ELR (cell line): Measurements from ENCODE around the gene FRAT1.

Experiments
- DNase-seq: peaks from one replicate; pipeline ENCODE4 v3.0.0-alpha.2; 2015; ENCODE audit warnings: low read depth

The FRAT1 gene

GRCh38 chr10:97307866-97308780, 10.9 kb upstream of the FRAT1 start:
- no peak for DNase-seq

- no peak for DNase-seq
These were observed 7.9 kb upstream of the FRAT1 start for GRCh38 chr10:97311111-97311626.

DNA sequence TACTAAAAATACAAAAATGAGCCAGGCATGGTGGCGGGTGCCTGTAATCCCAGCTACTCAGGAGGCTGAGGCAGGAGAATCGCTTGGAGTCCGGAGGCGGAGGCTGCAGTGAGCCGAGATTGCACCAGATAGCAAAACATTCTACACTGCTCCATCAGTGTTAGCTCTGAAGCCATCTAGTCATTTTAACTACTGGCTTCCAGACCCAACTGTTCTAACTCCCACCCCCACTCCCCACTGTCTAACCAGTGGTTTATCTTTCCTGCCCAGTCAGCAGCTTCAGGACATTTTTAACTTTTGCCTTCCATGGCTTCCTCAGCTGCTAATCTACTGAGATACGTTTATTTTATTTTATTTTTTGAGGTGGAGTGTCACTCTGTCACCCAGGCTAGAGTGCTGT, 6.2 kb upstream of the FRAT1 start:
- no peak for DNase-seq

DNA sequence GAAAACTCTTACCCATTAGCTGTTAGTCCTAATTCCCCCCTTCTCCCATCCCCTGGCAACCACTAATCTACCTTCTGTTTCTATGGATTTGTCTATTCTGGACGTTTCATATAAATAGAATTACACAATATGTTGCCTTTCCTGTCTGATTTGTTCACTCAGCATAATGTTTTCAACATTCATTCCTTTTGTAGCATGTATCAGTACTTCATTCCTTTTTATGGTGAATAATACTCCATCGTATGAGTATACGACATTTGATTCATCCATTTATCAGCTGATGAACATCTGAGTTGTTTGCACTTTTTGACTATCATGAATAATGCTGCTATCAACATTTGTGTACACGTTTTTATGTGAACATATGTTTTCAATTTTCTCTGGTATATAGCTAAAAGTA, 4.4 kb upstream of the FRAT1 start:
- no peak for DNase-seq

DNA sequence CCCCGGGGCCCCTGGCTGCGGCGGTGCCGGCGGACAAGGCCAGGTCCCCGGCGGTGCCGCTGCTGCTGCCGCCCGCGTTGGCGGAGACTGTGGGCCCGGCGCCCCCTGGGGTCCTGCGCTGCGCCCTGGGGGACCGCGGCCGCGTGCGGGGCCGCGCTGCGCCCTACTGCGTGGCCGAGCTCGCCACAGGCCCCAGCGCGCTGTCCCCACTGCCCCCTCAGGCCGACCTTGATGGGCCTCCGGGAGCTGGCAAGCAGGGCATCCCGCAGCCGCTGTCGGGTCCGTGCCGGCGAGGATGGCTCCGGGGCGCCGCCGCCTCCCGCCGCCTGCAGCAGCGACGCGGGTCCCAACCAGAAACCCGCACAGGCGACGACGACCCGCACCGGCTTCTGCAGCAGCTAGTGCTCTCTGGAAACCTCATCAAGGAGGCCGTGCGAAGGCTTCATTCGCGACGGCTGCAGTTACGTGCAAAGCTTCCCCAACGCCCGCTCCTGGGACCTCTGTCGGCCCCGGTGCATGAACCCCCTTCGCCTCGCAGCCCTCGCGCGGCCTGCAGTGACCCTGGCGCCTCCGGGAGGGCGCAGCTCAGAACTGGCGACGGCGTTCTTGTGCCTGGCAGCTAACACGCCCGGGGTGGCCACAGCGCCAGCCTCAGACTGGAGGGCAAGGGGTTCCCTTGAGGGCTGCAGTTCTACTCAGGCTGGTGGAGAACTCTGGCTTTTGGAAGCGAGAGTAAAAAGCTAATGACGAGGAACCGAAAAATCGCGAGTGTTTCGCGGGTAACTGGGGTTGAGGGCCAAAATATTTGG, 804 bp downstream of the FRAT1 start:
- peak; percentile 54 for DNase-seq

- no peak for DNase-seq
These were observed 1.5 kb downstream of the FRAT1 start for GRCh38 chr10:97320480-97321031.

DNA sequence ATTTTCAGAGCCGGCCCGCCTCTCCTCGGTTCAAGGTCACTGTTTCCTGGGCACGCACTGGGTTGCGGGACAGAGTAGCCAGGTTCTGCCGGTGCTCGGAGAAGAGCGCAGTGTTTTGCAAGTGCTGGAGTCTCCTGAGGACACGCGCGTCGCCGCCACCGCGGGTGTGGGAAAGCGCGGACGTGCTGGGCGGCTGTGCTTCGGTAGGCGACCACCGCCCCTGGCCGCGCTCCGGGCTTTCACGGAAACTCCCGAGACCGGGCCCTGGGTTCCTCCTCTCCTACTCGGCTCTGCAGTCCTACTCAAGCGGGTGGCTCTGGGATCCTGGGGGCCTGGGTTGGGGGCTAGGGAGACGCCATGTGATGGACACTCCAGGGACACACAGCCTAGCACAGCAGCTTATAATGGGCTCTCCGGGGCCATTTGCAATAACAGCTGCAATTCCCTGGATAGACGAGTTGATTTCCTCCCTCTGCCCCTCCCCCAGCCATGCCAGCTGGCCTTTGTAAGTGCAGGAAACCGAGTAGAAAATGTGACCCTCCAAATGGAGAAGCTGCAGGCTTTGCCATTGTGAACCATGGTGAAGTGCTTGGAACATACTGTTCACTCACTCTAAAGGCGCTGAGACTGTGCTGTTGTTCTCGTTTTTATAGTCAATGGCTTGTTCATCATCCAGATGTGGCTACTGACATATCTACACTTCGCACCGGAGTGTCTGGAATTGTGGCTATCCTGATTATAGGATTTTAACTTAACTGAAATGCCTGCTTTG, 2.1 kb downstream of the FRAT1 start:
- DNase-seq: no peak

GRCh38 chr10:97321804-97322190, 2.7 kb downstream of the FRAT1 start:
- DNase-seq: no peak

DNA sequence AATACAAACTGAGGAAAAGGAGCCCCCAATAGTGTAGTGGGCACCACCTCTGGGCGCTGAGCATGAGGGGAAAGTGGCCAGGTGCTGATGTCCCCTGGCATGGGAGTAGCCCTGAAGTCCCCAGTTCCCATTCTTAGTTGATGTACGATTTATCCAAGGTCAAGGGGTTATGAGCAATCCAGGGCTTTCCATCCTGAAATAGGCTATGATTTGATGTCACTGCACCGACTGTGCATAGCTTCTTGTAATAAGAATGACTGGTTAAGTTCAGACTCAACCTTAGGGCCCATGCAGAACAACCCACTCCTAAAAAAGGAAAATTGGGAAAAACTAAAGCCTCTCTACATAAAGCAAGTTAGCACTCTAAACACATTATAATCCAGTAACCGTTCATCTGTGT, 4.4 kb downstream of the FRAT1 start:
- DNase-seq: no peak

- DNase-seq: no peak
These were observed 6.7 kb downstream of the FRAT1 start for GRCh38 chr10:97325754-97326153.

DNA sequence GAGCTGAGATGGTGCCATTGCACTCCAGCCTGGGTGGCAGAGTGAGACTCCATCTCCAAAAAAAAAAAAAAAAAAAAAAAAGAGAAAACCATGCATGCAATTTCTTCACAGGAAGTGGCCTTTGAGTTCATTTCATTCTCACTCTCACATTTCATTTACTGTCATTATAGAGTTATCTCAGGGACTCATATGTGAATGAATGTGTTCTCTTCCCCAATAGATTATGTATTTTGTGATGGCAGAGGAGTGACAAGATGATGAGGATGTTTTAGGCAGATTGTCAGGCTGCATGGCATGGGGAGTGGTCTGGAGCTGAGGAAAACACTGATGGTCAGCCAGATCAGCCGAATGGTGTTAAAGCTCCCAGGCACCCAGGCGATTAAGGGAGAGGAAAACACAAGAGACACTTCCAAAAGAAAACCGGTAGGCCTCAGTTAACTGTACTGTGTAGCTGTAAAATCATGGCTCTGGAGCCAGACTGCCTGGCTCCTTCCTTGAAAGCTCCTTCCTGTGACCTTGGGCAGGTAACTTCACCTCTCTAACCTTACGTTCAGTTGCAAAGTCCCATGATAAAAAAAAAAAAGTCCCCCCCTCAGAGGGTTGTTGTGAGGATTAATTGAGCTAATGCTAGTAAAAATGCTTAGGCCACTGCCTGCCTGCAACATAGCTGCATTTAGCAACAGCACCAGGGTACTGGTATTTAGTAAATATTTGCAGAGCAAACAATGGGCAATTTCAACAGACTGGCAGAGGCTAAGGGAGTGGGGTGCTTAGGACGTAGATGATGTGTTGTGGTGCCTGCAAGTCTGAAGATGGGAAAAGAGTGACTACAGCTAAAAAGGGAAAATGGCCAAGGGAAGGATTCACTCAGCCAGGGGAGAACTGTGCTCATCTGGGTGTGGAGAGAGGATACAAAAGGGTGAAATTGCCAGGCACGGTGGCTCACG, 8.6 kb downstream of the FRAT1 start:
- DNase-seq: no peak

- no peak for DNase-seq
These were observed 9.8 kb downstream of the FRAT1 start for GRCh38 chr10:97328646-97329453.

GRCh38 chr10:97329766-97330165, 10.7 kb downstream of the FRAT1 start:
- no peak for DNase-seq

DNA sequence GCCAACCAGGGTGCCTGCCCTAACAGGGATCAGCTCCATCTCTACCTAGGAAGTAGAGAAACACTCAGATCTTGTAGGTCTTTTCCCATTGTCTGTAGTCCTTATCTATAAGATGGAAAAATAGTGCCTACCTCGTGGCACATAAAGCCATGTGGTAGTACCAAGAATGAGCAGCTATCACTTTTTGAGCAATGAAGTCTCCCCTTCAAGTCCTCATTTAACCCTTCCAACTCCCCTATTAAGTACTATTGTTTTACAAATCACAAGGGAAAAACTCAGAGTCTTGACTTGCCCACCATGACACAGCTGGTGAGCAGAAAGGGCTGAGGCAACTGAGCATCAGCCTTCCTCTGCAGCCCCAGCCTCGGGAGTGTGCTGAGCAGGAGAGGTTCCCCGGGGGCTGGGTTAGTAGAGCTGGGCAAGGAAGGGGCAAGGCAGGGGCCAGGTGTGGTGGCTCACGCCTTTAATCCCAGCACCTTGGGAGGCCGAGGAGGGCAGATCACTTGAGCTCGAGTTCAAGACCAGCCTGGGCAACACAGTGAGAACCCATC, 12.2 kb downstream of the FRAT1 start:
- no peak for DNase-seq

DNA sequence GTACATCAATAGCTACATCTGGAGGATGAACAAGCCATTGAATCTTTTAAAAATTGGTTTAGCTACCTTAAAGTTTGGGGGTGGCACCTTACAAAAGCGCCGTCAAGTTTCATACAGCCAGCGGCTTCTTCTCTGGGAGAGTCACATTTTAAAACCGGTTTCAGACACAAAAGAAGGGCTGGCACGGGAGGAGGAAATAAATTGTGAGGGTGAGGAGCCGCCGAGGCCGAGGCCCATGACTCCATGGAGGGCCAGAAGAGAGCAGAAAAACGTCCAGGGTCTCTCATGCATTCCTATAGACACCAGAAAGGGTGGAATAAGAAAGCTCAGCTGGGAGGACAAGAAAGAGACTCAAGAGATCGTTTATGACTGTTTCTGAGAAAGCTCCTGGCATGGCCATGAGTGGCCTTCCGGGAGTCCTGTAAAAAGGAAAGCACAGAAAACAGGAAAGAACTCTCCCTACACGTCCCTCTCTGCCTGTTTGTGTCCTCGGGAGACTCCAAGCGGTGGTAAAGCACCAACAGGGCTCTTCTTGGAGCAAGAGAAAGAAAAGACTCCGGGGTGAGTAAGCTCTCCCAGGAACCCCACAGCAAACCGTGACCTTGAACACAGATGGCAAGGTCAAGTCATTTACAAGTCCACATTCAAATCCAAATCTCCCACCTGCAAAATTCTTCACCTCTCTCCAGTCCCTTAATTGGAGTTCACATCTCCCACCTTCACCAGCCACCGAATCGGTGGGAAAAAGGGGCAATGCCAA, 13.7 kb downstream of the FRAT1 start:
- peak; percentile 88 for DNase-seq

DNA sequence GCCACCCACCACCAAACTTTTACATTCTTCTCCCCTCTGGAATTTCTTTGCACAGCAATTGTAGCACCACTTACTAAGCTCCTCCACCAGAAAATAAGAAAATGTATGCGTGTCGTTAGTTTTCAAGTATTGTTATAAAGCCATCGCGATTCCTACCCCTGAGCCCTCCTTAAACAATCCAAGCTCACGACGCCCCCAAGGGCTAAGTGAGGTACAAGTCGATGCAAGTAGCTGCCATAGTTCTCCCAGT, 14.2 kb downstream of the FRAT1 start:
- peak; percentile 72 for DNase-seq

DNA sequence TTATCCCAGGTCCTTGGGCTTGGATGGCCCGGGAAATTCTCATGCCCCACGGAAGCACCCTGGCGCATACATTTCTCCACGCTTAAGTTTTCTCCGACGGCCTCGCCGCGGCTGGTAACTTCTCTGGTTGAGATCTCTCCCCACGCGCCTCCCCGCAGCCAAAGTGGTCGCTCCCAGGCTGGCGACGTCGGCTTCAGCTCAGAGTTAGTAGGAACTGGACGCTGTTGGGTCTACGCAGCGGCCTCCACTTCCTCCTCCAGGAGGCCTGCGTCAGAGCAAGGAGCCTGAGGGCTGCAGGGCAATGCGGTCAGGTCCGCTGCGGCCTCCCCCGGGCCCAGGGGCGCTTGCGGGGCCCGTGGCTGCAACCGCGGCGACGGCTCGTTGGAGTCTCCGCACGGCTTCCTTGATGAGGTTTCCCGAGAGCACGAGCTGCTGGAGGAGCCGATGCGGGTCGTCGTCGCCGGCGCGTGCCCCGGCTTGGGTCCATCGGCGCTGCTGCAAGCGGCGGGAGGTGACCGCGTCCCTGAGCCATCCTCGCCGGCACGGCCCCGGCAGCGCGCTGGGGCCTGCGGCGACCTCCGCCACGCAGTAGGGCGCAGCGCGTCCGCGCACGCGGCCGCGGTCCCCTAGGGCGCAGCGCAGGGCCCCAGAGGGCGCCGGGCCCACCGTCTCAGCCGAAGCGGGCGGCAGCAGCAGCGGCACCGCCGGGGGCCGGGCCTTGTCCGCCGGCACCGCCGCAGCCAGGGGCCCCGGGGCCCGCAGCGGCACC, 14.7 kb downstream of the FRAT1 start:
- DNase-seq: peak; percentile 78
